ENCODE results near the gene L3MBTL4. TPM values are rescaled to one million over a fixed set of nuclear protein-coding genes. Genes with fewer than 3 reads are reported as not detected.

L3MBTL4 gene
- total and polyA plus RNA-seq, 7 donors, result 0.04 to 1.3 (median 0.22) TPM

- Histone ChIP-seq H3K9me3 (no peaks in the 10 kb centered on the region), H3K27me3 (ENCODE audit: insufficient read depth in 3 of 3, low read length in 2 of 3) (peaks cover 0 to 3% (median 0%) of the 10 kb centered on the region in 3 donors), H3K36me3 (ENCODE audit: insufficient read depth in 1 of 2, low read depth in 1 of 2) (no peaks in the 10 kb centered on the region), H3K4me1 (no peaks in the 10 kb centered on the region), H3K27ac (no peak overlapping the region), H3K4me3 (no peak overlapping the region)
- no peak for ATAC-seq
- DNase-seq, result no peak
- WGBS, 3 donors, result 41 to 45% (median 42%) methylated on average over 2 of the region's 2 CpGs
- no peak for TF ChIP-seq CTCF (IDR thresholded peaks at IDR 0.05)
- intact Hi-C loops (cut with DNase I), result no loop called here
These were observed 483.9 kb downstream of the L3MBTL4 start for GRCh38 chr18:5930789-5931188.

GRCh38 chr18:5918205-5918858, 496.4 kb downstream of the L3MBTL4 start:
- ATAC-seq (no peak), DNase-seq (no peak)
- no peaks in the 10 kb centered on the region for H3K4me1 ChIP-seq
- H3K4me3 ChIP-seq, result no peak overlapping the region
- intact Hi-C loops (cut with DNase I), result no loop called here
- H3K36me3 ChIP-seq (ENCODE audit: insufficient read depth in 1 of 2, low read depth in 1 of 2), result no peaks in the 10 kb centered on the region
- WGBS, 3 donors, result 77 to 83% (median 78%) methylated on average over 3 of the region's 3 CpGs
- no peak overlapping the region for H3K27ac ChIP-seq
- no peak for TF ChIP-seq CTCF (IDR thresholded peaks at IDR 0.05)
- H3K27me3 ChIP-seq (ENCODE audit: insufficient read depth in 3 of 3, low read length in 2 of 3), result peaks cover 2 to 5% (median 4%) of the 10 kb centered on the region in 3 donors
- H3K9me3 ChIP-seq, result no peaks in the 10 kb centered on the region

- H3K4me1 ChIP-seq, result no peaks in the 10 kb centered on the region
- 32 to 40% (median 33%) methylated on average over 5 of the region's 5 CpGs for WGBS, 3 donors
- H3K4me3 ChIP-seq, result no peak overlapping the region
- no peak for ATAC-seq
- intact Hi-C loops (cut with DNase I), result no loop called here
- no peak for TF ChIP-seq CTCF (IDR thresholded peaks at IDR 0.05)
- H3K9me3 ChIP-seq, result no peaks in the 10 kb centered on the region
- no peak for DNase-seq
- H3K27me3 ChIP-seq (ENCODE audit: insufficient read depth in 3 of 3, low read length in 2 of 3), result peaks cover 2 to 5% (median 4%) of the 10 kb centered on the region in 3 donors
- H3K27ac ChIP-seq, result no peak overlapping the region
- no peaks in the 10 kb centered on the region for H3K36me3 ChIP-seq (ENCODE audit: insufficient read depth in 1 of 2, low read depth in 1 of 2)
These were observed 499.8 kb downstream of the L3MBTL4 start for GRCh38 chr18:5914951-5915350.

GRCh38 chr18:5914016-5914415, 500.7 kb downstream of the L3MBTL4 start:
- Histone ChIP-seq H3K27me3 (ENCODE audit: insufficient read depth in 3 of 3, low read length in 2 of 3) (peaks cover 2 to 5% (median 4%) of the 10 kb centered on the region in 3 donors), H3K36me3 (ENCODE audit: insufficient read depth in 1 of 2, low read depth in 1 of 2) (no peaks in the 10 kb centered on the region), H3K4me1 (no peaks in the 10 kb centered on the region), H3K27ac (no peak overlapping the region), H3K9me3 (no peaks in the 10 kb centered on the region), H3K4me3 (no peak overlapping the region)
- intact Hi-C loops (cut with DNase I), result no loop called here
- no peak for TF ChIP-seq CTCF (IDR thresholded peaks at IDR 0.05)
- ATAC-seq (no peak), DNase-seq (no peak)
- 55 to 63% (median 61%) methylated on average over 1 of the region's 1 CpG for WGBS, 3 donors

- TF ChIP-seq CTCF (IDR thresholded peaks at IDR 0.05), result no peak
- no peak for DNase-seq
- Histone ChIP-seq H3K4me1 (no peaks in the 10 kb centered on the region), H3K4me3 (no peak overlapping the region), H3K9me3 (no peaks in the 10 kb centered on the region), H3K27me3 (ENCODE audit: insufficient read depth in 3 of 3, low read length in 2 of 3) (peaks cover 0 to 5% (median 4%) of the 10 kb centered on the region in 3 donors), H3K27ac (no peak overlapping the region), H3K36me3 (ENCODE audit: insufficient read depth in 1 of 2, low read depth in 1 of 2) (no peaks in the 10 kb centered on the region)
- intact Hi-C loops (cut with DNase I), result no loop called here
- ATAC-seq, result no peak
- WGBS, 3 donors, result 76 to 80% (median 78%) methylated on average over 7 of the region's 7 CpGs
These were observed 502.1 kb downstream of the L3MBTL4 start for GRCh38 chr18:5912566-5912965.
